K562 (cell line): ENCODE data around the gene LSR. TPM values are rescaled to one million over a fixed set of nuclear protein-coding genes. Genes with fewer than 3 reads are reported as not detected.

Experiments
- ETS2 ChIP-seq: IDR thresholded peaks from 2 replicates; pipeline ENCODE4 v1.6.1; 2016; ENCODE audit warnings: borderline replicate concordance, missing genetic modification characterization, mild to moderate bottlenecking, moderate library complexity, missing compliant biosample characterization; ENCODE audit not compliant: poor library complexity, severe bottlenecking
- JUNB ChIP-seq: fragments of 450-650 bp; formaldehyde crosslinking; conservative IDR thresholded peaks from 2 replicates; pipeline ENCODE4 v1.4.0; 2020; ENCODE audit warnings: mild to moderate bottlenecking
- MCM2 ChIP-seq: fragments of 450-650 bp; IDR thresholded peaks from 2 replicates; pipeline ENCODE4 v1.6.1; 2017; ENCODE audit warnings: low read depth, mild to moderate bottlenecking
- PHF8 ChIP-seq: fragments of 200-600 bp; sonication (generic); IDR thresholded peaks from 2 replicates; pipeline ENCODE4 v1.6.1; 2012; ENCODE audit warnings: mixed run types, mild to moderate bottlenecking, inconsistent platforms, low read length, moderate library complexity, borderline replicate concordance
- RAD21 ChIP-seq, 2 experiments: fragments of 250-450 bp in 1 of 2; fragments of 450-650 bp in 1 of 2; sonication (Bioruptor Pico) in 1 of 2; formaldehyde crosslinking in 1 of 2; IDR thresholded peaks in 1 of 2; conservative IDR thresholded peaks in 1 of 2; 2 replicates each; pipeline versions ENCODE4 v1.4.0 to v1.8.0; 2020 to 2022; ENCODE audit warnings: mild to moderate bottlenecking in 2 of 2, moderate library complexity in 1 of 2
- TFAM ChIP-seq: fragments of 250-450 bp; sonication (Bioruptor Pico); conservative IDR thresholded peaks from 2 replicates; pipeline ENCODE4 v1.5.0; 2021; ENCODE audit warnings: mild to moderate bottlenecking, moderate library complexity
- ZNF780A ChIP-seq: fragments of 250-450 bp; sonication (Bioruptor Pico); IDR thresholded peaks from 2 replicates; pipeline ENCODE4 v1.5.0; 2021; ENCODE audit warnings: mild to moderate bottlenecking
- polyA plus RNA-seq, 8 experiments: library from polyadenylated mRNA; depleted of rRNA in 4 of 8; stranded (reverse) in 5 of 8; unstranded in 3 of 8; fragments of >200 nt; fragmentation: Nextera tagmentation in 2 of 8; fragmentation: Illumina TruSeq in 1 of 8; extraction: Ambion mirVana in 2 of 8; extraction: Trizol in 1 of 8; gene quantifications; 2 replicates each; pipeline versions ENCODE4 v1.2.1 to v1.2.3, GENCODE V29; 2011 to 2014; ENCODE audit warnings: inconsistent platforms in 1 of 8, missing spikeins in 1 of 8
- total RNA-seq, 7 experiments: library from RNA; depleted of rRNA in 6 of 7; stranded (reverse); fragments of >200 nt in 6 of 7; fragmentation: Illumina TruSeq in 2 of 7; extraction: Trizol in 2 of 7; gene quantifications; 2 replicates each; pipeline versions ENCODE4 v1.2.1 to v1.2.3, GENCODE V29; 2011 to 2021; ENCODE audit warnings: low replicate concordance in 1 of 7
- TF ChIP-seq, protein P1 (sequence below), 2 experiments: fragments of 450-650 bp in 1 of 2; sonication (generic) in 1 of 2; formaldehyde crosslinking; conservative IDR thresholded peaks; 2 replicates each; pipeline versions ENCODE4 v1.4.0 to v1.8.1; 2020 to 2022; ENCODE audit warnings: mild to moderate bottlenecking in 1 of 2, missing genetic modification reagents in 1 of 2
- TF ChIP-seq, protein P2 (sequence below): fragments of 250-450 bp; sonication (Bioruptor Pico); IDR thresholded peaks from 2 replicates; pipeline ENCODE4 v1.8.0; 2022; ENCODE audit warnings: moderate library complexity, mild to moderate bottlenecking, inconsistent platforms
- TF ChIP-seq, protein P3 (sequence below): fragments of 250-450 bp; sonication (Bioruptor Pico); IDR thresholded peaks from 2 replicates; pipeline ENCODE4 v1.4.0; 2020
- TF ChIP-seq, protein P4 (sequence below): sonication (generic); formaldehyde crosslinking; IDR thresholded peaks from 2 replicates; pipeline ENCODE4 v1.8.1; 2023; ENCODE audit warnings: mild to moderate bottlenecking, missing genetic modification reagents
- TF ChIP-seq, protein P5 (sequence below): IDR thresholded peaks from 2 replicates; pipeline ENCODE4 v1.6.1; 2012; ENCODE audit warnings: low read depth, low read length, improper control_type of control experiment, borderline replicate concordance

LSR gene
- total and polyA plus RNA-seq, 9 of the 15 experiments (the other 6 are each of a cell fraction or from before 2014, with no cell fraction given): 0.44 to 87.9 (median 28.0) TPM

DNA sequence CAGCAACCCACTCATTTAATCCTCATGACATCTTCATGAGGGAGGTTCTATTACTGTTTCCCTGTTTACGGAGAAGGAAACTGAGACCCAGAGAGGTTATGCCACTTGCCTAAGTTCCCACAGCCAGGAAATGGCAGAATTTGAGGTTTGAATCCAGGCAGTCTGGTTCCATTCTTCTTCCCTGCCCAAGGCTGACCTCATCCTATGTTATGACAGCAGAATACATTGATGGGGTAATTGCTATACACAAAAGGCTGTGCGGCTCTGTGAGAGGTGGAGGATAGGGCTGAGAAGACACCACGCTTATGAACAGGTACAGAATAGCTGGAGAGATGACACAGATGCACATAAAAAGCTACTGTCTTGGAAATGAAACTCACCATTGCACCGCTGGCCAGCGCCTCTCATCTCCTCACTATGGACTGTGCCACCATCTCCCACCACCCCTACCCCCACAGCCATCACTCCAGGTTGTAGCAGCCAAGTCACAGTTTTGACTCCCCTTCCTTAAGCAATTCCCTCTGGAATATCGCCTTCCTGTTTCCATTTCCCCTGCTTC lies 54.6 kb downstream of the LSR start (continued):
- TF ChIP-seq, protein P1, sequence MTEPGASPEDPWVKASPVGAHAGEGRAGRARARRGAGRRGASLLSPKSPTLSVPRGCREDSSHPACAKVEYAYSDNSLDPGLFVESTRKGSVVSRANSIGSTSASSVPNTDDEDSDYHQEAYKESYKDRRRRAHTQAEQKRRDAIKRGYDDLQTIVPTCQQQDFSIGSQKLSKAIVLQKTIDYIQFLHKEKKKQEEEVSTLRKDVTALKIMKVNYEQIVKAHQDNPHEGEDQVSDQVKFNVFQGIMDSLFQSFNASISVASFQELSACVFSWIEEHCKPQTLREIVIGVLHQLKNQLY (CRISPR knock-in tag; conservative IDR thresholded peaks at IDR 0.05): no peak
- TF ChIP-seq RAD21 (CRISPR knock-in tag; conservative IDR thresholded peaks at IDR 0.05 in 1 of 2, IDR thresholded peaks at IDR 0.05 in 1 of 2) (no peak), JUNB (no peak), ZNF780A (no peak), ETS2 (no peak), TFAM (CRISPR knock-in tag) (no peak), PHF8 (no peak), MCM2 (no peak)
- TF ChIP-seq, protein P2, sequence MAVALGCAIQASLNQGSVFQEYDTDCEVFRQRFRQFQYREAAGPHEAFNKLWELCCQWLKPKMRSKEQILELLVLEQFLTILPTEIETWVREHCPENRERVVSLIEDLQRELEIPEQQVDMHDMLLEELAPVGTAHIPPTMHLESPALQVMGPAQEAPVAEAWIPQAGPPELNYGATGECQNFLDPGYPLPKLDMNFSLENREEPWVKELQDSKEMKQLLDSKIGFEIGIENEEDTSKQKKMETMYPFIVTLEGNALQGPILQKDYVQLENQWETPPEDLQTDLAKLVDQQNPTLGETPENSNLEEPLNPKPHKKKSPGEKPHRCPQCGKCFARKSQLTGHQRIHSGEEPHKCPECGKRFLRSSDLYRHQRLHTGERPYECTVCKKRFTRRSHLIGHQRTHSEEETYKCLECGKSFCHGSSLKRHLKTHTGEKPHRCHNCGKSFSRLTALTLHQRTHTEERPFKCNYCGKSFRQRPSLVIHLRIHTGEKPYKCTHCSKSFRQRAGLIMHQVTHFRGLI (CRISPR knock-in tag): no peak
- TF ChIP-seq, protein P3, sequence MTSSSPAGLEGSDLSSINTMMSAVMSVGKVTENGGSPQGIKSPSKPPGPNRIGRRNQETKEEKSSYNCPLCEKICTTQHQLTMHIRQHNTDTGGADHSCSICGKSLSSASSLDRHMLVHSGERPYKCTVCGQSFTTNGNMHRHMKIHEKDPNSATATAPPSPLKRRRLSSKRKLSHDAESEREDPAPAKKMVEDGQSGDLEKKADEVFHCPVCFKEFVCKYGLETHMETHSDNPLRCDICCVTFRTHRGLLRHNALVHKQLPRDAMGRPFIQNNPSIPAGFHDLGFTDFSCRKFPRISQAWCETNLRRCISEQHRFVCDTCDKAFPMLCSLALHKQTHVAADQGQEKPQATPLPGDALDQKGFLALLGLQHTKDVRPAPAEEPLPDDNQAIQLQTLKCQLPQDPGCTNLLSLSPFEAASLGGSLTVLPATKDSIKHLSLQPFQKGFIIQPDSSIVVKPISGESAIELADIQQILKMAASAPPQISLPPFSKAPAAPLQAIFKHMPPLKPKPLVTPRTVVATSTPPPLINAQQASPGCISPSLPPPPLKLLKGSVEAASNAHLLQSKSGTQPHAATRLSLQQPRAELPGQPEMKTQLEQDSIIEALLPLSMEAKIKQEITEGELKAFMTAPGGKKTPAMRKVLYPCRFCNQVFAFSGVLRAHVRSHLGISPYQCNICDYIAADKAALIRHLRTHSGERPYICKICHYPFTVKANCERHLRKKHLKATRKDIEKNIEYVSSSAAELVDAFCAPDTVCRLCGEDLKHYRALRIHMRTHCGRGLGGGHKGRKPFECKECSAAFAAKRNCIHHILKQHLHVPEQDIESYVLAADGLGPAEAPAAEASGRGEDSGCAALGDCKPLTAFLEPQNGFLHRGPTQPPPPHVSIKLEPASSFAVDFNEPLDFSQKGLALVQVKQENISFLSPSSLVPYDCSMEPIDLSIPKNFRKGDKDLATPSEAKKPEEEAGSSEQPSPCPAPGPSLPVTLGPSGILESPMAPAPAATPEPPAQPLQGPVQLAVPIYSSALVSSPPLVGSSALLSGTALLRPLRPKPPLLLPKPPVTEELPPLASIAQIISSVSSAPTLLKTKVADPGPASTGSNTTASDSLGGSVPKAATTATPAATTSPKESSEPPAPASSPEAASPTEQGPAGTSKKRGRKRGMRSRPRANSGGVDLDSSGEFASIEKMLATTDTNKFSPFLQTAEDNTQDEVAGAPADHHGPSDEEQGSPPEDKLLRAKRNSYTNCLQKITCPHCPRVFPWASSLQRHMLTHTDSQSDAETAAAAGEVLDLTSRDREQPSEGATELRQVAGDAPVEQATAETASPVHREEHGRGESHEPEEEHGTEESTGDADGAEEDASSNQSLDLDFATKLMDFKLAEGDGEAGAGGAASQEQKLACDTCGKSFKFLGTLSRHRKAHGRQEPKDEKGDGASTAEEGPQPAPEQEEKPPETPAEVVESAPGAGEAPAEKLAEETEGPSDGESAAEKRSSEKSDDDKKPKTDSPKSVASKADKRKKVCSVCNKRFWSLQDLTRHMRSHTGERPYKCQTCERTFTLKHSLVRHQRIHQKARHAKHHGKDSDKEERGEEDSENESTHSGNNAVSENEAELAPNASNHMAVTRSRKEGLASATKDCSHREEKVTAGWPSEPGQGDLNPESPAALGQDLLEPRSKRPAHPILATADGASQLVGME (CRISPR knock-in tag): no peak
- TF ChIP-seq, protein P4, sequence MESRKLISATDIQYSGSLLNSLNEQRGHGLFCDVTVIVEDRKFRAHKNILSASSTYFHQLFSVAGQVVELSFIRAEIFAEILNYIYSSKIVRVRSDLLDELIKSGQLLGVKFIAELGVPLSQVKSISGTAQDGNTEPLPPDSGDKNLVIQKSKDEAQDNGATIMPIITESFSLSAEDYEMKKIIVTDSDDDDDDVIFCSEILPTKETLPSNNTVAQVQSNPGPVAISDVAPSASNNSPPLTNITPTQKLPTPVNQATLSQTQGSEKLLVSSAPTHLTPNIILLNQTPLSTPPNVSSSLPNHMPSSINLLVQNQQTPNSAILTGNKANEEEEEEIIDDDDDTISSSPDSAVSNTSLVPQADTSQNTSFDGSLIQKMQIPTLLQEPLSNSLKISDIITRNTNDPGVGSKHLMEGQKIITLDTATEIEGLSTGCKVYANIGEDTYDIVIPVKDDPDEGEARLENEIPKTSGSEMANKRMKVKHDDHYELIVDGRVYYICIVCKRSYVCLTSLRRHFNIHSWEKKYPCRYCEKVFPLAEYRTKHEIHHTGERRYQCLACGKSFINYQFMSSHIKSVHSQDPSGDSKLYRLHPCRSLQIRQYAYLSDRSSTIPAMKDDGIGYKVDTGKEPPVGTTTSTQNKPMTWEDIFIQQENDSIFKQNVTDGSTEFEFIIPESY (CRISPR knock-in tag): no peak
- TF ChIP-seq, protein P5, sequence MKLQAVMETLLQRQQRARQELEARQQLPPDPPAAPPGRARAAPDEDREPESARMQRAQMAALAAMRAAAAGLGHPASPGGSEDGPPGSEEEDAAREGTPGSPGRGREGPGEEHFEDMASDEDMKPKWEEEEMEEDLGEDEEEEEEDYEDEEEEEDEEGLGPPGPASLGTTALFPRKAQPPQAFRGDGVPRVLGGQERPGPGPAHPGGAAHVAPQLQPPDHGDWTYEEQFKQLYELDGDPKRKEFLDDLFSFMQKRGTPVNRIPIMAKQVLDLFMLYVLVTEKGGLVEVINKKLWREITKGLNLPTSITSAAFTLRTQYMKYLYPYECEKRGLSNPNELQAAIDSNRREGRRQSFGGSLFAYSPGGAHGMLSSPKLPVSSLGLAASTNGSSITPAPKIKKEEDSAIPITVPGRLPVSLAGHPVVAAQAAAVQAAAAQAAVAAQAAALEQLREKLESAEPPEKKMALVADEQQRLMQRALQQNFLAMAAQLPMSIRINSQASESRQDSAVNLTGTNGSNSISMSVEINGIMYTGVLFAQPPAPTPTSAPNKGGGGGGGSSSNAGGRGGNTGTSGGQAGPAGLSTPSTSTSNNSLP: no peak
